Spinal cord (tissue), 10 donors: ENCODE data around the gene ANKEF1. TPM values are rescaled to one million over a fixed set of nuclear protein-coding genes. Genes with fewer than 3 reads are reported as not detected.

Experiments
- DNase-seq, 6 donors: peaks; one replicate each; pipeline versions ENCODE4 v3.0.0 to v3.0.0-alpha.2; 2013 to 2015; ENCODE audit warnings: low spot score in 6 of 6, low read depth in 4 of 6
- H3K27ac ChIP-seq: one replicate; pipeline ENCODE4 v1.5.1; 2013; ENCODE audit warnings: low read depth, low read length, control low read depth
- H3K27me3 ChIP-seq: one replicate; pipeline ENCODE4 v1.6.1; 2013; ENCODE audit warnings: low read length; ENCODE audit not compliant: control insufficient read depth, insufficient read depth
- H3K36me3 ChIP-seq: one replicate; pipeline ENCODE4 v1.6.1; 2013; ENCODE audit warnings: low read length; ENCODE audit not compliant: control insufficient read depth, insufficient read depth
- H3K4me1 ChIP-seq: one replicate; pipeline ENCODE4 v1.6.1; 2013; ENCODE audit warnings: low read length; ENCODE audit not compliant: control insufficient read depth, insufficient read depth
- H3K4me3 ChIP-seq: one replicate; pipeline ENCODE4 v1.5.1; 2013; ENCODE audit warnings: low read depth, low read length, control low read depth
- H3K9me3 ChIP-seq: one replicate; pipeline ENCODE4 v1.6.1; 2013; ENCODE audit warnings: low read length; ENCODE audit not compliant: control insufficient read depth, insufficient read depth
- WGBS: methylation state at CpG from one replicate; pipeline ENCODE4 v1.1.5; 2013; ENCODE audit warnings: missing lambda C conversion rate; ENCODE audit not compliant: insufficient coverage; 5-methylcytosine and 5-hydroxymethylcytosine counted together
- polyA plus RNA-seq, 2 donors: library from polyadenylated mRNA; unstranded; fragments of 120-200 nt; gene quantifications; one replicate each; pipeline ENCODE4 v1.2.1, GENCODE V29; 2013; ENCODE audit not compliant: insufficient read length in 2 of 2
- total RNA-seq, 2 donors: library from RNA; depleted of rRNA in 1 of 2; stranded (reverse); fragments of 120-200 nt in 1 of 2; fragments of >200 nt in 1 of 2; gene quantifications; one replicate each; pipeline versions ENCODE4 v1.2.3 to v1.2.4, GENCODE V29; 2013 to 2014
- donor health status: healthy.

Gene ANKEF1
- total and polyA plus RNA-seq, 4 donors, result 2.8 to 3.9 (median 3.3) TPM

DNA sequence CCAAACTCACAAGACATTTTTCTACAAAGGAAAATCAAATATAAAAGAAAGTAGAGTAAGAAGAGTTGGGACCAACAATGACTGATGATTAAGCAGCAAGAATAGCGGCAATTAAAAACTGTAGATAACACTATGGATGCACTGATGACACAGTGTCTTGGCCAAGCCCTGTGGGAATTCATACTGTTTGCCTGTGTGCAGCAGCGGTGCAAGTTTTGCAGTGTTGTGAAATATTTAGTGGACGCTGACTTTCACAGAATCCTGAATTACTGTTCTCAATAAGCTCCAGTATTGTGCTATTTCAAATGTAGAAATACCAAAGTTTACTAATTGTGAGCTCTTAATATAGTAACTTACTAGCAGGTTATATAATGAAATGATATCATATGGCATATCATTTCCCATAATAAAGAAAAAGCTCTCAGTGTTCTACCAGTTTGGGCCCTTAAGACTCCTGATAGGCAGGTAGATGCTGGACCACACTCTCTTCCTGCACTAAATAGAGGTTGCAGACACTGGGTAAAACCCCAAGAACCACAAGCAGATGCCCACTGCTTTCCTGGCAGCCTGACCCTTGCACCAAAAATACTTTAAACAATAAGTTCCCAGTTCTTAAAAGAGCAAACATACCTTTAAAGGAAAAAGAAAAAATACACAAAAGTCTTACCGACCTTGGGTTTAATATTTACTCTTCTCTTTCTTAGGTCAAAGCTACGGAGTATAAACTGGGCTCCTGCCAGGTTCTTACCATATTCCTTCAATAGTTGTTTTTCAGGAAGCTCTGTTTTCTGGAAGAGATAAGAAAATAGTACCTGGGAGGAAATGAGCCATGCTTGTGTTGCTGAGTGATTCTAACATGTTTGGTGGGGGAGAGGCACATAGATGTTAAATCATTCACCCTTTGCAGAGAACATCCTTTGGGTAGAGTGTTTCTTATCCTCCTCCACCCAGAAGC lies 41.6 kb downstream of the ANKEF1 start:
- 100% methylated on average over 1 of the region's 5 CpGs for WGBS
- H3K36me3 ChIP-seq, result no peaks in the 10 kb centered on the region
- H3K9me3 ChIP-seq, result no peaks in the 10 kb centered on the region
- DNase-seq, result no peak
- H3K27me3 ChIP-seq, result no peaks in the 10 kb centered on the region
- H3K27ac ChIP-seq, result no peak overlapping the region
- H3K4me1 ChIP-seq, result no peaks in the 10 kb centered on the region
- no peak overlapping the region for H3K4me3 ChIP-seq

- Histone ChIP-seq H3K4me3 (no peak overlapping the region), H3K27me3 (no peaks in the 10 kb centered on the region), H3K9me3 (no peaks in the 10 kb centered on the region), H3K36me3 (no peaks in the 10 kb centered on the region), H3K27ac (no peak overlapping the region), H3K4me1 (no peaks in the 10 kb centered on the region)
- no peak for DNase-seq
- WGBS, result 42% methylated on average over 4 of the region's 4 CpGs
These were observed 42.3 kb downstream of the ANKEF1 start for GRCh38 chr20:10077081-10077471.

DNA sequence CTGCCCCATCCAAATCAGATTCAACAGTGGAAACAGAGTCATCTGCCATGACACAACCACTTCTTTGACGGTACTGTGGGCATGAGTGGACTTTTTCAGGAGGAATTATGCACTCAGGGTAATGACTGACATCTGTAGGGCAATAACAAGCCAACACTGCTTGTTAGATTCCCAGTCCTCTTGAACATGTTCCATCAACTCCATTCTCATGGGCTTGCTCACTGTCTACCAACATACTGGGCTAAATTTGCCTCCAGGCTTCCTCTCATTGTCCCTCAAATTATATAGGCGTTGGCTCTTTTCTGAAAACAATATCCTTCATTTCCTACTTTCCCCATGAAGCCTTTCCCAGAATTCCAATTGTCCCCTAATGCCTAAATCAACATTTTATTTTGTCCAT lies 43.1 kb downstream of the ANKEF1 start:
- no peak for DNase-seq
- Histone ChIP-seq H3K27me3 (no peaks in the 10 kb centered on the region), H3K4me3 (no peak overlapping the region), H3K27ac (no peak overlapping the region), H3K4me1 (no peaks in the 10 kb centered on the region), H3K36me3 (no peaks in the 10 kb centered on the region), H3K9me3 (no peaks in the 10 kb centered on the region)
- 100% methylated on average over 2 of the region's 2 CpGs for WGBS

DNA sequence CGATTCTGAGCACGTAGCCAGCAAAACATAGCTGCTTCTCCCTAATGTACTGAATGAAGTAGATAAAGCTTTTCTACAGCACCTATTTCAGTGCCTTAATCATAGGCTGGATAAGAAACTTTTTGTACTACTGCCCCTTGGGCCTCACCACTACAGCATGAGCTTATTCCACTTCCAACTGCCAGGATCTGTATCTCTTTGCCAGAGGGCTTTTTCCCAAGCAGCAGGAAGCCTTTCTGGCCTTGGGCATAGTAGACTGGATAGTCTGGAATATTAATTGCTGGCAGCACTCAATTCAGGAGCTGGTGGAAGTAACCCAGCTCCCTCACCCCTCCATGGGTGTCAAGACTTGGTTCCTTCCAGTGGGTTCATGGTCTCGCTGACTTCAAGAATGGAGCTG lies 43.6 kb downstream of the ANKEF1 start:
- H3K4me3 ChIP-seq, result no peak overlapping the region
- 60% methylated on average over 1 of the region's 3 CpGs for WGBS
- H3K27ac ChIP-seq, result no peak overlapping the region
- no peaks in the 10 kb centered on the region for H3K4me1 ChIP-seq
- H3K36me3 ChIP-seq, result no peaks in the 10 kb centered on the region
- no peaks in the 10 kb centered on the region for H3K9me3 ChIP-seq
- no peak for DNase-seq
- H3K27me3 ChIP-seq, result no peaks in the 10 kb centered on the region

GRCh38 chr20:10079964-10080363 lies 45.2 kb downstream of the ANKEF1 start:
- DNase-seq, result no peak
- Histone ChIP-seq H3K4me1 (no peaks in the 10 kb centered on the region), H3K27me3 (no peaks in the 10 kb centered on the region), H3K27ac (no peak overlapping the region), H3K9me3 (no peaks in the 10 kb centered on the region), H3K4me3 (no peak overlapping the region), H3K36me3 (no peaks in the 10 kb centered on the region)

- Histone ChIP-seq H3K9me3 (no peaks in the 10 kb centered on the region), H3K4me1 (no peaks in the 10 kb centered on the region), H3K4me3 (no peak overlapping the region), H3K27ac (no peak overlapping the region), H3K36me3 (no peaks in the 10 kb centered on the region), H3K27me3 (no peaks in the 10 kb centered on the region)
- DNase-seq, result peak in 1 of 6 donors; percentile 26
These were observed 45.8 kb downstream of the ANKEF1 start for GRCh38 chr20:10080574-10080973.

- no peak overlapping the region for H3K4me3 ChIP-seq
- no peaks in the 10 kb centered on the region for H3K27me3 ChIP-seq
- H3K4me1 ChIP-seq, result no peaks in the 10 kb centered on the region
- no peak for DNase-seq
- H3K9me3 ChIP-seq, result no peaks in the 10 kb centered on the region
- H3K36me3 ChIP-seq, result no peaks in the 10 kb centered on the region
- no peak overlapping the region for H3K27ac ChIP-seq
- WGBS, result 89% methylated on average over 1 of the region's 4 CpGs
These were observed 55.2 kb downstream of the ANKEF1 start for GRCh38 chr20:10089871-10090587.

- Histone ChIP-seq H3K27me3 (no peaks in the 10 kb centered on the region), H3K4me1 (no peaks in the 10 kb centered on the region), H3K27ac (no peak overlapping the region), H3K9me3 (no peaks in the 10 kb centered on the region), H3K36me3 (no peaks in the 10 kb centered on the region), H3K4me3 (no peak overlapping the region)
- 11% methylated on average over 1 of the region's 2 CpGs for WGBS
- DNase-seq, result peak in 5 of 6 donors; percentile 44 to 93 (median 54)
These were observed 55.9 kb downstream of the ANKEF1 start for GRCh38 chr20:10090588-10091166.

GRCh38 chr20:10093087-10093591 lies 58.4 kb downstream of the ANKEF1 start:
- Histone ChIP-seq H3K27me3 (no peaks in the 10 kb centered on the region), H3K27ac (no peak overlapping the region), H3K9me3 (no peaks in the 10 kb centered on the region), H3K36me3 (no peaks in the 10 kb centered on the region), H3K4me1 (no peaks in the 10 kb centered on the region), H3K4me3 (no peak overlapping the region)
- DNase-seq, result no peak
- 67% methylated on average over 1 of the region's 2 CpGs for WGBS
